ENCODE measurements around the gene DEPP1. TPM values are rescaled to one million over a fixed set of nuclear protein-coding genes. Genes with fewer than 3 reads are reported as not detected.

DEPP1 gene
- total and polyA plus RNA-seq, 2 experiments from 2014 or later = 0.37 to 1.3 TPM

GRCh38 chr10:44984671-44985101, 6.1 kb upstream of the DEPP1 start:
- H3K36me3 Mint-ChIP-seq (ENCODE audit: low read depth) = peaks cover 12% of the 10 kb centered on the region
- H3K9me3 Mint-ChIP-seq = no peaks in the 10 kb centered on the region
- H2AFZ ChIP-seq = no peak overlapping the region
- no peak overlapping the region for H3K27ac Mint-ChIP-seq
- H4K20me1 ChIP-seq (replicated peaks; ENCODE audit: insufficient read depth) = no peaks in the 10 kb centered on the region; the same call in 1 of the 2 replicates
- no peaks in the 10 kb centered on the region for H3F3A ChIP-seq (replicated peaks; ENCODE audit: low read depth)
- peaks cover 43% of the 10 kb centered on the region for H3K4me1 ChIP-seq (ENCODE audit: insufficient read depth)
- no peaks in the 10 kb centered on the region for H3K79me2 ChIP-seq (replicated peaks; ENCODE audit: insufficient read depth)
- no peak overlapping the region for H3K4me3 ChIP-seq
- ATAC-seq (no peak), DNase-seq (ENCODE audit: low spot score) (no peak)
- H3K36me3 ChIP-seq (ENCODE audit: insufficient read depth) = no peaks in the 10 kb centered on the region
- H3K27me3 Mint-ChIP-seq (ENCODE audit: insufficient read depth, low read depth, poor library complexity) = peaks cover 20% of the 10 kb centered on the region
- H3K27me3 ChIP-seq (ENCODE audit: insufficient read depth) = no peaks in the 10 kb centered on the region
- TF ChIP-seq ZNF331 (CRISPR knock-in tag; IDR thresholded peaks at IDR 0.05; ENCODE audit: low read depth) (no peak), CREB1 (CRISPR knock-in tag; IDR thresholded peaks at IDR 0.05; ENCODE audit: low read depth) (no peak), CTCF (conservative IDR thresholded peaks at IDR 0.05; ENCODE audit: low read depth in 2 of 2) (no peak), NANOG (IDR thresholded peaks at IDR 0.05; ENCODE audit: borderline replicate concordance) (no peak)
- no peak overlapping the region for H3K4me3 Mint-ChIP-seq
- H3K27ac ChIP-seq (ENCODE audit: low read depth) = no peak overlapping the region
- peaks cover 59% of the 10 kb centered on the region for H3K4me1 Mint-ChIP-seq
- no peak overlapping the region for H3K4me2 ChIP-seq
- H3K9me2 ChIP-seq (ENCODE audit: insufficient read depth) = no peaks in the 10 kb centered on the region

GRCh38 chr10:44983895-44984278, 5.3 kb upstream of the DEPP1 start:
- Mint-ChIP-seq H3K36me3 (ENCODE audit: low read depth) (peaks cover 6% of the 10 kb centered on the region; the same call in 2 of the 3 replicates), H3K4me3 (no peak overlapping the region), H3K27me3 (ENCODE audit: insufficient read depth, low read depth, poor library complexity) (peaks cover 21% of the 10 kb centered on the region), H3K27ac (no peak overlapping the region), H3K4me1 (peaks cover 59% of the 10 kb centered on the region), H3K9me3 (no peaks in the 10 kb centered on the region)
- Histone ChIP-seq H4K20me1 (replicated peaks; ENCODE audit: insufficient read depth) (no peaks in the 10 kb centered on the region; the same call in 1 of the 2 replicates), H3K9me2 (ENCODE audit: insufficient read depth) (no peaks in the 10 kb centered on the region), H3K79me2 (replicated peaks; ENCODE audit: insufficient read depth) (no peaks in the 10 kb centered on the region), H3K4me1 (ENCODE audit: insufficient read depth) (peaks cover 42% of the 10 kb centered on the region), H3K36me3 (ENCODE audit: insufficient read depth) (no peaks in the 10 kb centered on the region), H3F3A (replicated peaks; ENCODE audit: low read depth) (no peaks in the 10 kb centered on the region), H2AFZ (no peak overlapping the region), H3K4me2 (no peak overlapping the region), H3K27me3 (ENCODE audit: insufficient read depth) (no peaks in the 10 kb centered on the region), H3K27ac (ENCODE audit: low read depth) (no peak overlapping the region), H3K4me3 (no peak overlapping the region)
- no peak for ATAC-seq
- DNase-seq (ENCODE audit: low spot score) = no peak
- TF ChIP-seq ZNF331 (CRISPR knock-in tag; IDR thresholded peaks at IDR 0.05; ENCODE audit: low read depth) (no peak), STAT1 (IDR thresholded peaks at IDR 0.05; ENCODE audit: unreplicated experiment) (no peak), NANOG (IDR thresholded peaks at IDR 0.05; ENCODE audit: borderline replicate concordance) (no peak), ZNF114 (CRISPR knock-in tag; IDR thresholded peaks at IDR 0.05) (no peak), REST (IDR thresholded peaks at IDR 0.05; ENCODE audit: unreplicated experiment) (no peak), CTCF (conservative IDR thresholded peaks at IDR 0.05; ENCODE audit: low read depth in 2 of 2) (no peak), EZH2phosphoT487 (IDR thresholded peaks at IDR 0.05; ENCODE audit: unreplicated experiment) (no peak), CREB1 (CRISPR knock-in tag; IDR thresholded peaks at IDR 0.05; ENCODE audit: low read depth) (no peak), ETS1 (IDR thresholded peaks at IDR 0.05) (no peak), EZH2 (IDR thresholded peaks at IDR 0.05; ENCODE audit: low read depth, unreplicated experiment) (no peak)
